Measurements from ENCODE around the gene AHDC1. TPM values are rescaled to one million over a fixed set of nuclear protein-coding genes. Genes with fewer than 3 reads are reported as not detected.

The AHDC1 gene
- total and polyA plus RNA-seq, 9 of the 15 experiments (the other 6 are each of a cell fraction or from before 2014, with no cell fraction given) = 0.21 to 36.4 (median 4.7) TPM

DNA sequence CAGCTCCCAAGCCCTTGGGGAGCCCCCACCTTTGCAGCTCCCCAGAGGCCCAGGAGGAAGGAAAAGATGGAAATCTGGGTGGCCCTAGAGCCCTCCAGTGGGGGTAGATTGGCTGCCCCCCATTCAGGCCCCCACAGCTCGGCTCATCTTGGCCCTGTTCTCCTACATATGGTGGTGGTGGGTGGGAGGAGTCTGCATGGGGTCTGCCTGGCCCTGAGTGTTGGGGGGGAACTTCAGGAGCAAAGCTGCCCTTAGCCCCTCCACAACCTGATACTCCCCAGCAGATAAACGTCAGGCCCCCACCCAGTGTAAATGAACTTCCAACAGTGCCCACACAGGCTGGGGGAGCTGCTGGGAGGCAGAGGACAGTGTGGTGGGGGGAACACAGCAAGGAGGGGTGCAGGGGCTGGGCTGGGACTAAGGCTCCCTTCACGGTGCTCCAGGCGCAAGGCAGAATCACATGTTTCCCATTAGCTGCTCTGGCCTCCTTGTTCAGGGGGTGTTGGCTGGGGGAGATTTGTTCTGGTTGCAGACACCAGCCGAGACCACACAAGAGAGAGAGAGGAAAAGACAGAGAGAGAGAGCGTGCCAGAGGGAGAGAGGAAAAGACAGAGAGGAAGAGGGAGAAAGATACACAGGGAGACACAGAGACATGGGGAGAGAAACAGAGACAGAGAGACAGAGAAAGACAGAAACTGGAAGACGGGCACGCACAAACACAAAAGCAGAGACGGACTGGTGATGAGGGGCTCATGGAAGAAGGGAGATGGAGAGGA lies 42.6 kb downstream of the AHDC1 start:
- Histone ChIP-seq H3K9me3 (replicated peaks; ENCODE audit: control insufficient read depth, insufficient read depth, low read depth, low read length) (no peaks in the 10 kb centered on the region), H3K36me3 (ENCODE audit: control insufficient read depth, insufficient read depth, low read length) (peaks cover 31% of the 10 kb centered on the region), H3K9ac (ENCODE audit: insufficient read depth in 1 of 2, low read depth in 2 of 2, low read length in 2 of 2) (peak overlapping the region in 1 of 2 experiments; percentile 88; a peak in 2 of 4 replicates), H3K4me2 (ENCODE audit: insufficient read depth, low read length) (peak overlapping the region; percentile 33; the same call in 1 of the 2 replicates), H4K20me1 (replicated peaks; ENCODE audit: control insufficient read depth, insufficient read depth, low read length) (peaks cover 15% of the 10 kb centered on the region; the same call in 1 of the 2 replicates), H2AFZ (ENCODE audit: low read depth, low read length) (no peak overlapping the region; the same call in 1 of the 2 replicates), H3K4me3 (no peak overlapping the region), H3K79me2 (ENCODE audit: control insufficient read depth, insufficient read depth, low read length) (peaks cover 61% of the 10 kb centered on the region), H3K9me1 (ENCODE audit: control insufficient read depth, insufficient read depth, low read length) (peaks cover 4% of the 10 kb centered on the region), H3K27ac (ENCODE audit: extremely low read depth, low read depth, low read length) (peak overlapping the region; percentile 44; the same call in 2 of the 3 replicates), H3K4me1 (replicated peaks in 1 of 2; ENCODE audit: control insufficient read depth in 2 of 2, insufficient read depth in 2 of 2, low read length in 2 of 2) (peaks cover 70 to 88% of the 10 kb centered on the region in 2 experiments), H3K27me3 (ENCODE audit: control insufficient read depth in 2 of 2, insufficient read depth in 2 of 2, low read length in 2 of 2) (no peaks in the 10 kb centered on the region)
- 61% methylated on average over 9 of the region's 9 CpGs for WGBS (ENCODE audit: insufficient coverage, low coverage, missing lambda C conversion rate)
- ATAC-seq = no peak
- CTCF ChIA-PET (ENCODE audit: low intra/inter-chr PET ratio) = no interaction called here
- FAIRE-seq = no peak
- POLR2A ChIA-PET = interaction anchor here (0.6 to 1.3 kb wide), 3 partner anchors 16 to 42 kb away, joined by 3 read pairs; no protein-coding TSS in a partner anchor
- BruUV-seq (replicated peaks) = no TSS peak
- in situ Hi-C loops (cut with MboI) (no loop called here), intact Hi-C loops (cut with micrococcal nuclease) (no loop called here)
- DNase-seq (ENCODE audit: extremely low read depth in 1 of 4, low spot score in 3 of 4) = no peak
- TF ChIP-seq MLLT1 (IDR thresholded peaks at IDR 0.05) = peak in 1 of 2 experiments; percentile 21; a peak in 1 of 4 replicates
- TF ChIP-seq ZBTB26 (CRISPR knock-in tag; IDR thresholded peaks at IDR 0.05) = 0 out of 2 replicates have a peak, but pooled peaks have one; percentile 73
- TF ChIP-seq ZBED1 (IDR thresholded peaks at IDR 0.05) = no peak
- no peak for TF ChIP-seq ZNF76 (CRISPR knock-in tag; IDR thresholded peaks at IDR 0.05; ENCODE audit: borderline replicate concordance)
- TF ChIP-seq HDAC1 (IDR thresholded peaks at IDR 0.05) = 0 out of 4 replicates have a peak, but pooled peaks of 1 of the 2 experiments have one; percentile 42
- no peak for TF ChIP-seq NFIX (CRISPR knock-in tag; IDR thresholded peaks at IDR 0.05; ENCODE audit: low read depth)
- no peak for TF ChIP-seq POLR3A (IDR thresholded peaks at IDR 0.05; ENCODE audit: borderline replicate concordance, extremely low read depth, insufficient read depth, insufficient read length)
- TF ChIP-seq SP2 (IDR thresholded peaks at IDR 0.05; ENCODE audit: extremely low read depth, low read depth, low read length, poor library complexity, severe bottlenecking) = no peak
- no peak for TF ChIP-seq MED1 (CRISPR knock-in tag; IDR thresholded peaks at IDR 0.05; ENCODE audit: borderline replicate concordance)
- no peak for TF ChIP-seq FIP1L1 (IDR thresholded peaks at IDR 0.05; ENCODE audit: low read depth, low read length, poor library complexity, severe bottlenecking)
- TF ChIP-seq, protein P1, sequence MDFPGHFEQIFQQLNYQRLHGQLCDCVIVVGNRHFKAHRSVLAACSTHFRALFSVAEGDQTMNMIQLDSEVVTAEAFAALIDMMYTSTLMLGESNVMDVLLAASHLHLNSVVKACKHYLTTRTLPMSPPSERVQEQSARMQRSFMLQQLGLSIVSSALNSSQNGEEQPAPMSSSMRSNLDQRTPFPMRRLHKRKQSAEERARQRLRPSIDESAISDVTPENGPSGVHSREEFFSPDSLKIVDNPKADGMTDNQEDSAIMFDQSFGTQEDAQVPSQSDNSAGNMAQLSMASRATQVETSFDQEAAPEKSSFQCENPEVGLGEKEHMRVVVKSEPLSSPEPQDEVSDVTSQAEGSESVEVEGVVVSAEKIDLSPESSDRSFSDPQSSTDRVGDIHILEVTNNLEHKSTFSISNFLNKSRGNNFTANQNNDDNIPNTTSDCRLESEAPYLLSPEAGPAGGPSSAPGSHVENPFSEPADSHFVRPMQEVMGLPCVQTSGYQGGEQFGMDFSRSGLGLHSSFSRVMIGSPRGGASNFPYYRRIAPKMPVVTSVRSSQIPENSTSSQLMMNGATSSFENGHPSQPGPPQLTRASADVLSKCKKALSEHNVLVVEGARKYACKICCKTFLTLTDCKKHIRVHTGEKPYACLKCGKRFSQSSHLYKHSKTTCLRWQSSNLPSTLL (IDR thresholded peaks at IDR 0.05) = no peak
- TF ChIP-seq FOS (IDR thresholded peaks at IDR 0.05; ENCODE audit: extremely low read depth, insufficient read length) = no peak
- TF ChIP-seq MLX (CRISPR knock-in tag; conservative IDR thresholded peaks at IDR 0.05) = no peak
- TF ChIP-seq ARHGAP35 (IDR thresholded peaks at IDR 0.05; ENCODE audit: partially characterized antibody) = peak; percentile 56

All from K562 (cell line).